Breast epithelium (tissue), 4 donors: ENCODE data around the gene DLEC1. TPM values are rescaled to one million over a fixed set of nuclear protein-coding genes. Genes with fewer than 3 reads are reported as not detected.
A peak's percentile ranks its signal among the peaks of the same experiment; 100 is the strongest.

Experiments used
- DNase-seq, 2 donors: peaks; one replicate each; pipeline ENCODE4 v3.0.0-alpha.2; 2019; ENCODE audit warnings: low spot score in 2 of 2
- H3K27ac ChIP-seq, 2 donors: fragments of 200-600 bp; sonication (generic) in 1 of 2; one replicate each; pipeline ENCODE4 v1.5.1; 2016 to 2019; ENCODE audit warnings: mild to moderate bottlenecking in 1 of 2
- H3K27me3 ChIP-seq, 2 donors: fragments of 200-600 bp; sonication (generic) in 1 of 2; one replicate each; pipeline versions ENCODE4 v1.5.1 to v1.6.0; 2017 to 2019; ENCODE audit warnings: control low read depth in 1 of 2, mild to moderate bottlenecking in 1 of 2
- H3K36me3 ChIP-seq: fragments of 200-600 bp; one replicate; pipeline ENCODE4 v1.5.1; 2019
- H3K4me1 ChIP-seq, 2 donors: fragments of 200-600 bp; sonication (generic); one replicate each; pipeline ENCODE4 v1.5.1; 2016 to 2019; ENCODE audit warnings: control low read depth in 1 of 2
- H3K4me3 ChIP-seq, 3 donors: fragments of 200-600 bp; sonication (generic); 1 replicate in 2 of 3; 2 replicates in 1 of 3; pipeline ENCODE4 v1.5.1; 2016 to 2019; ENCODE audit warnings: mild to moderate bottlenecking in 3 of 3, moderate library complexity in 2 of 3
- H3K9me3 ChIP-seq, 2 donors: fragments of 200-600 bp; sonication (generic) in 1 of 2; one replicate each; pipeline ENCODE4 v1.5.1; 2016 to 2019; ENCODE audit warnings: control low read depth in 1 of 2
- POLR2A ChIP-seq: fragments of 450-650 bp; IDR thresholded peaks from one replicate; pipeline ENCODE4 v1.6.1; 2016; ENCODE audit warnings: antibody characterized with exemption, mild to moderate bottlenecking, moderate library complexity
- POLR2AphosphoS5 ChIP-seq, 3 donors: sonication (generic); formaldehyde crosslinking; IDR thresholded peaks; one replicate each; pipeline ENCODE4 v1.6.1; 2017; ENCODE audit warnings: antibody characterized with exemption in 3 of 3
- intact Hi-C: fragments of 100-400 bp; cut with DNase I; formaldehyde crosslinking; loops from one replicate; pipeline ENCODE4 v1.15.1; 2023; ENCODE audit warnings: low total_unique reads
- total RNA-seq, 3 donors: library from RNA; depleted of rRNA; stranded (reverse); fragments of >200 nt; gene quantifications; one replicate each; pipeline ENCODE4 v1.1.0, GENCODE V29; 2016
- TF ChIP-seq, protein P1 (sequence below), 3 donors: fragments of 450-650 bp; IDR thresholded peaks; one replicate each; pipeline ENCODE4 v1.5.1; 2016 to 2017; ENCODE audit warnings: antibody characterized with exemption in 3 of 3, mild to moderate bottlenecking in 3 of 3, moderate library complexity in 3 of 3

Gene DLEC1
- total RNA-seq, 3 donors from 2014 or later: 0.98 to 2.0 (median 1.1) TPM

DNA sequence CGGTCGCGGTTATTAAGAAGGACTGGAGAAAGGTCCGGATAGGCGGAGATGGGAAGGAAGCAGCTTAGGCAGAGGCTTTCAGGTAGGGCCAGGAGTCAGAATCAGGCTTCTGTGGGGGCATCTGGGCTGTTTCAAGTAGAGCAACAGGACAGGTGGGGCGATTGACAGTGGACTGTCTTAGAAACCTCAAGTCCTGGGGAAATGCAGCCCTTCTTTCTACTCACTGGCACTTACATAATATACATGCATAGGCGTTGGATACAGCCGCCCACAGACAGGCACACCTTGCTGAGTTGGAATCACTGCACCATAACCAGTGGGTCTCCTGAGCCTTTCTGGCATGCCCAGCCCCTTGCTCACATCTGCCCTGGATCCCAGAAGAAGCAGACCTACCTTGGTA, 100.2 kb downstream of the DLEC1 start:
- Histone ChIP-seq H3K4me3 (peak overlapping the region; percentile 76 to 97 (median 90)), H3K36me3 (no peaks in the 10 kb centered on the region), H3K27ac (peak overlapping the region; percentile 91 to 95), H3K27me3 (no peaks in the 10 kb centered on the region), H3K4me1 (peaks cover 6 to 22% of the 10 kb centered on the region in 2 donors), H3K9me3 (no peaks in the 10 kb centered on the region)
- TF ChIP-seq, protein P1, sequence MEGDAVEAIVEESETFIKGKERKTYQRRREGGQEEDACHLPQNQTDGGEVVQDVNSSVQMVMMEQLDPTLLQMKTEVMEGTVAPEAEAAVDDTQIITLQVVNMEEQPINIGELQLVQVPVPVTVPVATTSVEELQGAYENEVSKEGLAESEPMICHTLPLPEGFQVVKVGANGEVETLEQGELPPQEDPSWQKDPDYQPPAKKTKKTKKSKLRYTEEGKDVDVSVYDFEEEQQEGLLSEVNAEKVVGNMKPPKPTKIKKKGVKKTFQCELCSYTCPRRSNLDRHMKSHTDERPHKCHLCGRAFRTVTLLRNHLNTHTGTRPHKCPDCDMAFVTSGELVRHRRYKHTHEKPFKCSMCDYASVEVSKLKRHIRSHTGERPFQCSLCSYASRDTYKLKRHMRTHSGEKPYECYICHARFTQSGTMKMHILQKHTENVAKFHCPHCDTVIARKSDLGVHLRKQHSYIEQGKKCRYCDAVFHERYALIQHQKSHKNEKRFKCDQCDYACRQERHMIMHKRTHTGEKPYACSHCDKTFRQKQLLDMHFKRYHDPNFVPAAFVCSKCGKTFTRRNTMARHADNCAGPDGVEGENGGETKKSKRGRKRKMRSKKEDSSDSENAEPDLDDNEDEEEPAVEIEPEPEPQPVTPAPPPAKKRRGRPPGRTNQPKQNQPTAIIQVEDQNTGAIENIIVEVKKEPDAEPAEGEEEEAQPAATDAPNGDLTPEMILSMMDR (IDR thresholded peaks at IDR 0.05): no peak
- no peak for TF ChIP-seq POLR2A
- TF ChIP-seq POLR2AphosphoS5 (IDR thresholded peaks at IDR 0.05): no peak
- DNase-seq: no peak
- intact Hi-C loops: no loop called here

DNA sequence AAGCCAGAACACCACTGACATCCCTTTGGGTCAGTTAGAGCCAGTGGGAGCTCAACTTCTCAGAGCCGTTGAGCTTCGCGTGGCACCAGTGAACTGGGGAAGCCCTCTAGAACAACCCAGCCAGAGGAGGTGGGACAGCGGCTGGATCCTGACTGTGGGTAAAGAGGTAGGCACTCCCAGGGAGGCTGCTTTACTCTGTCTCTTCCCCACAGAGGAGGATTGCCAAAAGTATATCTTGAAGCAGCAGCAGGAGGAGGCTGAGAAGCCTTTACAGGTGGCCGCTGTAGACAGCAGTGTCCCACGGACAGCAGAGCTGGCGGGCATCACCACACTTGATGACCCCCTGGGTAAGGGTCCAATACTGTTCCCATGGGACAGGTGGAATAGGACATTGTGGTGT, 100.6 kb downstream of the DLEC1 start:
- no peak for DNase-seq
- intact Hi-C loops: no loop called here

GRCh38 chr3:38140326-38141172, 101.5 kb downstream of the DLEC1 start:
- H3K4me1 ChIP-seq: peaks cover 6 to 15% of the 10 kb centered on the region in 2 donors
- TF ChIP-seq POLR2A (no peak), POLR2AphosphoS5 (IDR thresholded peaks at IDR 0.05) (no peak)
- TF ChIP-seq, protein P1 (IDR thresholded peaks at IDR 0.05): no peak
- no peak for DNase-seq
- intact Hi-C loops: no loop called here
- H3K27me3 ChIP-seq: no peaks in the 10 kb centered on the region
- H3K4me3 ChIP-seq: no peak overlapping the region
- no peaks in the 10 kb centered on the region for H3K36me3 ChIP-seq
- no peaks in the 10 kb centered on the region for H3K9me3 ChIP-seq
- H3K27ac ChIP-seq: no peak overlapping the region

More for the DNA sequence above, 100.6 kb downstream of the DLEC1 start:
- H3K4me3 ChIP-seq: peak overlapping the region; percentile 76 to 97 (median 90)
- H3K27ac ChIP-seq: peak overlapping the region; percentile 91 to 95
- peaks cover 6 to 21% of the 10 kb centered on the region in 2 donors for H3K4me1 ChIP-seq
- H3K36me3 ChIP-seq: no peaks in the 10 kb centered on the region
- no peaks in the 10 kb centered on the region for H3K27me3 ChIP-seq
- no peaks in the 10 kb centered on the region for H3K9me3 ChIP-seq
- TF ChIP-seq POLR2AphosphoS5 (IDR thresholded peaks at IDR 0.05) (no peak), POLR2A (no peak)
- TF ChIP-seq, protein P1 (IDR thresholded peaks at IDR 0.05): no peak

- Histone ChIP-seq H3K9me3 (no peaks in the 10 kb centered on the region), H3K27ac (no peak overlapping the region), H3K4me3 (no peak overlapping the region), H3K27me3 (no peaks in the 10 kb centered on the region), H3K36me3 (no peaks in the 10 kb centered on the region), H3K4me1 (peaks cover 6 to 10% of the 10 kb centered on the region in 2 donors)
- intact Hi-C loops: no loop called here
- no peak for TF ChIP-seq POLR2AphosphoS5 (IDR thresholded peaks at IDR 0.05)
- TF ChIP-seq, protein P1 (IDR thresholded peaks at IDR 0.05): no peak
- TF ChIP-seq POLR2A: no peak
- no peak for DNase-seq
These were observed 102.4 kb downstream of the DLEC1 start for GRCh38 chr3:38141173-38141951.

DNA sequence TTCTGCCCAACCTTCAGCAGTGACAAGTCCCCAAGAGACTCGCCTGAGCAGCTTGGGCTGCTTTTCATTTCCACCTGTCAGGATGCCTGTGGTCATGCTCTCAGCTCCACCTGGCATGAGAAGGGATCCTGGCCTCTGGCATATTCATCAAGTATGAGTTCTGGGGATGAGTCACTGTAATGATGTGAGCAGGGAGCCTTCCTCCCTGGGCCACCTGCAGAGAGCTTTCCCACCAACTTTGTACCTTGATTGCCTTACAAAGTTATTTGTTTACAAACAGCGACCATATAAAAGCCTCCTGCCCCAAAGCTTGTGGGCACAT, 102.9 kb downstream of the DLEC1 start:
- no peak for DNase-seq
- peaks cover 0 to 2% of the 10 kb centered on the region in 2 donors for H3K9me3 ChIP-seq
- H3K27ac ChIP-seq: no peak overlapping the region
- no peaks in the 10 kb centered on the region for H3K27me3 ChIP-seq
- no peaks in the 10 kb centered on the region for H3K36me3 ChIP-seq
- H3K4me1 ChIP-seq: peaks cover 6 to 10% of the 10 kb centered on the region in 2 donors
- intact Hi-C loops: no loop called here
- TF ChIP-seq POLR2AphosphoS5 (IDR thresholded peaks at IDR 0.05): no peak
- TF ChIP-seq, protein P1 (IDR thresholded peaks at IDR 0.05): no peak
- TF ChIP-seq POLR2A: no peak
- H3K4me3 ChIP-seq: no peak overlapping the region
